ENCODE results near the gene KLC4.

The KLC4 gene

GRCh38 chr6:43062818-43063217 is 3.4 kb downstream of the KLC4 start:
- no peak for TF ChIP-seq TSHZ2 (CRISPR knock-in tag; IDR thresholded peaks at IDR 0.05)
- TF ChIP-seq TCF4 (CRISPR knock-in tag; IDR thresholded peaks at IDR 0.05; ENCODE audit: borderline replicate concordance), result no peak
- ATAC-seq, result no peak

GRCh38 chr6:43070028-43070632 is 10.7 kb downstream of the KLC4 start:
- TF ChIP-seq ZNF70 (CRISPR knock-in tag; IDR thresholded peaks at IDR 0.05) (no peak), ZFP3 (CRISPR knock-in tag; IDR thresholded peaks at IDR 0.05) (no peak)
- TF ChIP-seq, protein P1, sequence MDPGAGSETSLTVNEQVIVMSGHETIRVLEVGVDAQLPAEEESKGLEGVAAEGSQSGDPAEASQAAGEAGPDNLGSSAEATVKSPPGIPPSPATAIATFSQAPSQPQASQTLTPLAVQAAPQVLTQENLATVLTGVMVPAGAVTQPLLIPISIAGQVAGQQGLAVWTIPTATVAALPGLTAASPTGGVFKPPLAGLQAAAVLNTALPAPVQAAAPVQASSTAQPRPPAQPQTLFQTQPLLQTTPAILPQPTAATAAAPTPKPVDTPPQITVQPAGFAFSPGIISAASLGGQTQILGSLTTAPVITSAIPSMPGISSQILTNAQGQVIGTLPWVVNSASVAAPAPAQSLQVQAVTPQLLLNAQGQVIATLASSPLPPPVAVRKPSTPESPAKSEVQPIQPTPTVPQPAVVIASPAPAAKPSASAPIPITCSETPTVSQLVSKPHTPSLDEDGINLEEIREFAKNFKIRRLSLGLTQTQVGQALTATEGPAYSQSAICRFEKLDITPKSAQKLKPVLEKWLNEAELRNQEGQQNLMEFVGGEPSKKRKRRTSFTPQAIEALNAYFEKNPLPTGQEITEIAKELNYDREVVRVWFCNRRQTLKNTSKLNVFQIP (CRISPR knock-in tag; IDR thresholded peaks at IDR 0.05; ENCODE audit: borderline replicate concordance, low read depth), result no peak
- ATAC-seq, result peak; percentile 92

- ATAC-seq, result no peak
- no peak for TF ChIP-seq SNAI2 (CRISPR knock-in tag; IDR thresholded peaks at IDR 0.05)
- no peak for TF ChIP-seq ESRRG (CRISPR knock-in tag; IDR thresholded peaks at IDR 0.05)
Measured at GRCh38 chr6:43074847-43075669, 15.6 kb downstream of the KLC4 start.

GRCh38 chr6:43075670-43076463 is 16.4 kb downstream of the KLC4 start, which contains the start of gene PTK7:
PTK7 (plus strand) TSS chr6:43076314; CDS start chr6:43076489, 175 bp downstream.
- no peak for TF ChIP-seq ZC3H10 (CRISPR knock-in tag; IDR thresholded peaks at IDR 0.05)
- TF ChIP-seq SNAI2 (CRISPR knock-in tag; IDR thresholded peaks at IDR 0.05), result no peak
- TF ChIP-seq ZNF70 (CRISPR knock-in tag; IDR thresholded peaks at IDR 0.05), result no peak
- TF ChIP-seq, protein P2, sequence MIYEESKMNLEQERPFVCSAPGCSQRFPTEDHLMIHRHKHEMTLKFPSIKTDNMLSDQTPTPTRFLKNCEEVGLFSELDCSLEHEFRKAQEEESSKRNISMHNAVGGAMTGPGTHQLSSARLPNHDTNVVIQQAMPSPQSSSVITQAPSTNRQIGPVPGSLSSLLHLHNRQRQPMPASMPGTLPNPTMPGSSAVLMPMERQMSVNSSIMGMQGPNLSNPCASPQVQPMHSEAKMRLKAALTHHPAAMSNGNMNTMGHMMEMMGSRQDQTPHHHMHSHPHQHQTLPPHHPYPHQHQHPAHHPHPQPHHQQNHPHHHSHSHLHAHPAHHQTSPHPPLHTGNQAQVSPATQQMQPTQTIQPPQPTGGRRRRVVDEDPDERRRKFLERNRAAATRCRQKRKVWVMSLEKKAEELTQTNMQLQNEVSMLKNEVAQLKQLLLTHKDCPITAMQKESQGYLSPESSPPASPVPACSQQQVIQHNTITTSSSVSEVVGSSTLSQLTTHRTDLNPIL (CRISPR knock-in tag; IDR thresholded peaks at IDR 0.05; ENCODE audit: low read depth), result no peak
- TF ChIP-seq PATZ1 (CRISPR knock-in tag; IDR thresholded peaks at IDR 0.05; ENCODE audit: borderline replicate concordance), result no peak
- TF ChIP-seq ESRRG (CRISPR knock-in tag; IDR thresholded peaks at IDR 0.05), result no peak
- TF ChIP-seq RARB (CRISPR knock-in tag; IDR thresholded peaks at IDR 0.05), result no peak
- no peak for TF ChIP-seq ZNF565 (CRISPR knock-in tag; conservative IDR thresholded peaks at IDR 0.05; ENCODE audit: low read depth)
- peak; percentile 76 for ATAC-seq

- TF ChIP-seq TSHZ2 (CRISPR knock-in tag; IDR thresholded peaks at IDR 0.05) (no peak), ZNF70 (CRISPR knock-in tag; IDR thresholded peaks at IDR 0.05) (peak; percentile 81; the same call in 1 of the 2 replicates), ZC3H10 (CRISPR knock-in tag; IDR thresholded peaks at IDR 0.05) (no peak), ZFP30 (CRISPR knock-in tag; IDR thresholded peaks at IDR 0.05) (no peak)
- peak; percentile 64 for ATAC-seq
Measured at GRCh38 chr6:43076464-43077332, 17.3 kb downstream of the KLC4 start.
